Hematopoietic multipotent progenitor cell (in vitro differentiated cells): ENCODE results near the gene ID4. TPM values are rescaled to one million over a fixed set of nuclear protein-coding genes. Genes with fewer than 3 reads are reported as not detected.

Source experiments
- DNase-seq, 3 donors: peaks; one replicate each; pipeline ENCODE4 v3.0.0-alpha.2; 2011 to 2015; ENCODE audit warnings: low read depth in 2 of 3, low spot score in 2 of 3
- total RNA-seq: library from RNA; depleted of rRNA; stranded (reverse); fragments of >200 nt; gene quantifications from one replicate; pipeline ENCODE4 v1.2.3, GENCODE V29; 2012

ID4 gene
- total RNA-seq, result 0.27 TPM

- DNase-seq, result peak in 1 of 3 donors; percentile 37
These were observed at the start of gene ID4 for GRCh38 chr6:19836799-19837510. ID4 (plus strand) TSS chr6:19837370; CDS start chr6:19837755, 385 bp downstream.

DNA sequence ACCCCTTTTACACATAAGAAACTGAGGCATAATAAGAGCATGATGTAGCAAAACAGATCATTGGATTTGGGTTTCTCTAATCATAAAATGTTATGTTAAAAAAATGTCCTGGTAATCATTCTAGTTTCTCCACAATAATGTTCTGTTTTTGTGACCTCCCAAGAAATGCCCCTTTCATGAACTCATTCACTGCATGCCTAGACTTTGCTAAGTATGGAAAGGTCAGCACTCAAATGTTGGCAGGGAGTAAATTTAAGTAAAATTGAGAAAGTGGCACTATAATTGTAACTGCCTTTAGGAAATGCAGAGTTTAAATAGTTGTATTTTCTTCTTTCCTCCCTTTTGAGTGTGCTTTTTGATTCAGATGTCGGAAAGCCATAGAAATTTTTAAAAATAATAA lies 48.5 kb upstream of the ID4 start:
- no peak for DNase-seq

GRCh38 chr6:19789100-19789803 lies 47.9 kb upstream of the ID4 start:
- DNase-seq, result peak in 1 of 3 donors; percentile 15

DNA sequence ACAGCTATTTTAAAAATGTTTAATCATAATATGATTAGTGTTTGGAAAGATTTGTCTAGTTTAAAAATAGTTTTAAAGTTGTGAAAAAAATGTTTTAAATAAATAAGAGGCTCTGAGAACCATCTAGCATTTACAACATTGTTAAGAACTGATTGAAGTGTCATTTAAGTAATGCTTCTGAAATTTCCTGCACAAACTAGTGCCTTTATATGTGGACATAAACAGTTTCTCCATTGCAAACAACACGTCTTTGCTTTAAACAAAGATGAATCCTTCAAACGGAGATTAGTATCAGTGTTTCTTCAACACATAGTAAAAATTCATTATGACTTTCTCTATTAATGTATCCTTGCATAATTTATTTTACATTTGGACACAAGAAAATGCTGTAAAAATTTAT lies 45.9 kb upstream of the ID4 start:
- DNase-seq, result no peak

DNA sequence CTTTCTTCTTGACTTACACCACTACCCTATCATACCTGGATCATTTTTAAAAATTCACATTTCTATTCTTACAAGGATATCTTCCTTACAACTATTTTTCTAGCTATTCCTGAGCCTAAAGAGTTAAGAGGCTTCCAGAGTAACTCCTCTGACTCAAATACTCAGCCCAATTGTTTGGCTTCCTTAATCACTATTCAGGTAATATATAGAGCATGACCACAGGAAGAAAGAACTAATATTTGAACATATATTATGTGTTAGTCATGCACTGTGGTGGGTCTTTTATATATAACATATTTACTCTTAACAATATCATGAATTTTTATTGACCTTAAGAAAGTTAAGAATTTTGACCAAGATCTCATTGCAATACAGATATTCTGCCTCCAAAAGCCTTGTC lies 42.0 kb upstream of the ID4 start:
- DNase-seq, result no peak

GRCh38 chr6:19796452-19796851 lies 40.7 kb upstream of the ID4 start:
- DNase-seq, result no peak

- DNase-seq, result no peak
These were observed 38.8 kb upstream of the ID4 start for GRCh38 chr6:19798362-19798761.

DNA sequence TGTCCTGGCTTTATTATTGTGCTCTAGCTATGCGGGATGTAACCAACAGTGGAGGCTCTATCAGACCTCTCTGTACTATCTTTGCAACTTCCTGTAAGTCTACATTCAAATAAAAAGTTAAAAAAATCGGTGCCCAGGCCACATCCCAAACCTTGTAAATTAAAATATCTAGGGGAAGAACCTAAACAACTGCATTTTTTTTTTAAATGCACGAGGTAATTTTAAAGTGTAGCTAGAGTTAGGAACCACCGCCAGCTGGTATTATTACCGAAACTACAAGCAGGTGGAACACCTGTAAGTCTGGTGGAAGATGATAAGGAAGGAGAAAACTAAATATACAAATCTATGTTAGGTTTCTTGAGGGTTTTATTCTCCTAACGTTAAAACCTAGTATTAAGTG lies 34.5 kb upstream of the ID4 start:
- DNase-seq, result no peak

GRCh38 chr6:19803331-19804204 lies 33.6 kb upstream of the ID4 start:
- no peak for DNase-seq

DNA sequence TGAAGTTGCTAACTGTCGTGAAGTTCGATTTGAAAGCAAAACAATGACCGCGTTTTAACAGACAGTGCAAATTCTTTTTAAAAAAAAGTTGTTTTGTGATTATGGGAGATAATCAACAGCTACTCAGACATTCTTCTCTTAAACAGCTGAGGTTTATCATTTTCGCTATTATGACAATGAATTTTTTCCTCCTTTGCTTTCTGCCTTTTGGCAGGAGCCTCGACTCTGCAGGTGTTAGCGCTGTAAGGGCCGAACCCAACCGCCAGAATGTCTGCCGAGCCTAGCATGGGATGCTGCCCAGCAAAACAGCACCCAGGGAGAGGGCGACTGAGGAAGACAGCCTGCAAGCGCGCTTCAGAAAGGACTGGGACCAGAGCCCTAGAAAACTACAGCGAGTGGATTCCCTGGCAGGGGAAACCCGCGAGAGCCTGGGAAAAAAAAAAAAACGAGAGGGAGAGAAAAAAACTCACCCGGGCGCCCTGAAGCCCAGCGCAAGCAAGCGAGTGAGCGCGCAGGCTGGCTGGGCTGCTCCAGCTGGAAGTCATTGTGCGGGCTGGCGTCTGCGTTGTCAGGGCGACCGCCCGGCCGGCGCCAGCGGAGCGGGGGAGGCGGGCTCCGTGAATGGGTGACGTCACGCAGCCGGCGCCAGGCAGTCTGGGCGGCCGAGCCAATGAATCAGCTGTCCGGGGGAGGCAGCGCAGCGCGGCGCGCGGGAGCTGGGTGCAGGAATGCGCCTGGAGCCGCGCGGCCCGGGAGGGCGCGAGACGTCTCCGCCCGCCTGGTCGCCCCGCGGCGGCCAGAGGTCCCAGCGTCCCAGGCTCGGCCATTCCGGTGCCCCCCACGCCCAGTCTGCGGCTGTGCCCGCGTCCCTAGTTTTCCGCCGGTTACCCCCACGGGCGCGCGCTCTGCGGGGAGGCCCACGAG lies 32.7 kb upstream of the ID4 start:
- peak in 2 of 3 donors; percentile 90 to 91 for DNase-seq

GRCh38 chr6:19805129-19805481 lies 32.1 kb upstream of the ID4 start:
- no peak for DNase-seq

- DNase-seq, result no peak
These were observed 30.2 kb upstream of the ID4 start for GRCh38 chr6:19806971-19807396.

- no peak for DNase-seq
These were observed 25.6 kb upstream of the ID4 start for GRCh38 chr6:19811397-19812079.

DNA sequence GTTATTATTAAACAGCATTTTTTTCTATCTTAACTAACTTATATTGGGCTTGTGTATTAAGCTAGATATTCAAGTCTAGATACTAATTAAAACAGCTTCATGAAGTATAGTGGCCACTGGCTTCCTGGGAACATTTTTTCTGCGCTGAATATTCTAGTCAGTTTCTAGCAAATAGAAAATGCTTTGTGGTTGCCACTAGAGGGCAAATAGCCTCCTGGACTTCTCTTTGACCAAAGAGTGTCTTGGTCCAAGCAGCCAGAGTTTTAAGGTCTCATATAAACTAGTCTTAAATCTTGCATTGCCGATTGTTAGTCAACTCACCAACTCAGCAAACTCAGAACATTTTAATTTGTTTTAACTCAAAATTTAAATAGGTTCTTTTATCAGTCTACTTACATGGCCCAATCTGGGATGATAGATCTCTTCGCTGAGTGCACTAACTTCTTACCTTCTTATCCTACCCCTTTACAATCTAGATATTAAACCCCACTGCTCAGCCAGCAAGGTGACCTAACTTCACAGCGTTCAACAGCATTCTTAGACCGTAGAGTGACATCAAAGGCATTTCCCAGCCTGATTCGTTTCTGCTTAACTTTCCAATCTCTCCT lies 24.6 kb upstream of the ID4 start:
- no peak for DNase-seq

GRCh38 chr6:19818805-19819204 lies 18.4 kb upstream of the ID4 start:
- no peak for DNase-seq

DNA sequence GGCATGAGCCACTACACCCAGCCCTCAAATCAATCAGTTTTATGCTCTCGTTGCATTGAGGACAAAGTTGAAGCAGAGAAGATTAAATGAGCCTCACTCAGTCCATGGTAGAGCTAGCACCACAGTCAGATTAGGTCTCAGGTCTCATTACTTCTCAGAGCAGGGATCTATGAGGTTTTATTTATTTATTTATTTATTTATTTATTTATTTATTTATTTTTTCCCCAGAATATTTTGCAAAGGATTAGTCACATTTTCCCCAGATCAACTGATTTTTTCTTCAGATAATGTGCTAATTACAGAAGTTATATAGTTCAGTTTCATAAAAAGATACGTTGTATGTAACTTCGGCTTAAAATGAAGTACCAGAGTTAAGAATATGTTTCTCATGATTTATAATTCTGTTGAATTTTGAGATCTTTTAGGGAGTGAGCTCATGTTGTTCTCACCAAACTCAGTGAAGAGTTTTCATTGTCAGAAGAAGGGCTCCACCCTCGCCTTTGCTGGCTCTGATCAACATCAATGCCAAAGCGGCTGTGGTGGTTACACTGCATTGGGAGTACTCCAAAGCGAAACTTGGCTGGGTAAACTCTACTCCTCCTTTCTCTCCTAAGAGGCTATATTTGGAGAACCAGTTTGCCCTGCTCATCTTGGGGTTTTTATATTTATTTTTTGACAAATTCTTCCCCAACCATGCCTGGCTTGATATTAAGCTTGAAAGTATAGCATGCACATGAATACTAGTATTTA lies 12.9 kb upstream of the ID4 start:
- no peak for DNase-seq

DNA sequence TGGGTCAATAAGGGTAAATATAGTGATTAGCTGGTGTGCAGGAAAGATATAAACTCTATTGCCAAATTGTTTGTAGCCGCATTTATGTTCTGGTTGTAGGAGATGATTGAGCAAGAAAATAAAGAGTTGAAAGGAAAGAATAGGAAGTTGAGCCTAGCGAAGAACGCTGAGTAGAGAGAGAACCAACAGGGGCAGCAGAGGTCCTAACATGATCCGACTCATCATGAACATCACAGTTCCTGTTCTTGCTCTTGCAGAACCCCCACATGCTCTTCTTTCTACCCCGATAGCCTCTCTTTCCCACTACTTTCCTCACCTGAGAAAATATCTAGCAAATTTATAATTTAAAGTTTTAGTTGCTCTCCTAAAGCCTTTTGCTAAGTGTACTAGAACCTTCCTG lies 9.9 kb upstream of the ID4 start:
- no peak for DNase-seq

DNA sequence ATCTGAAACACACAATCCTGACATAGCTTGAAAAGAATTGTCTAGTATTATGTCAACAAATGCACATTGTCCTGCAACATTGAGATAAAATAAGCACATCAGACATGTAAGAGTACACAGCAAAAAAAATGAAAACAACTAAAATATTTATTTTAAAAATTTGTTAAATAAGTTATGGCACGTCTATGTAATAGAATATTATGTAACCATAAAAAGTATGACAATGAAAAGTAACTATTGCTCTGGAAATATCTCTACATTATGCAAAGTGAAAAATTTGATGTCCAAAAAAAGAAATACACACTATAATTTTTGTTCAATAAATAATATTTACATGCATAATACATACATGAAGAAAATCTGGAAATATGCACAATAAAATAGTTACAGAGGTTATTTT lies 9.3 kb upstream of the ID4 start:
- DNase-seq, result no peak

GRCh38 chr6:19830171-19830570 lies 7.0 kb upstream of the ID4 start:
- DNase-seq, result no peak
